ENCODE measurements around the gene DGCR2. TPM values are rescaled to one million over a fixed set of nuclear protein-coding genes. Genes with fewer than 3 reads are reported as not detected.
"Not testable (repeated sequence)": the region's sequence is repeated elsewhere in the genome, so short reads cannot be mapped to it uniquely, and the experiment has no call there.

The DGCR2 gene
- total RNA-seq, 1 experiment from 2014 or later, result 24.8 TPM

GRCh38 chr22:19061471-19062138 is 60.6 kb downstream of the DGCR2 start:
- DNase-seq (ENCODE audit: low read depth), result no peak

DNA sequence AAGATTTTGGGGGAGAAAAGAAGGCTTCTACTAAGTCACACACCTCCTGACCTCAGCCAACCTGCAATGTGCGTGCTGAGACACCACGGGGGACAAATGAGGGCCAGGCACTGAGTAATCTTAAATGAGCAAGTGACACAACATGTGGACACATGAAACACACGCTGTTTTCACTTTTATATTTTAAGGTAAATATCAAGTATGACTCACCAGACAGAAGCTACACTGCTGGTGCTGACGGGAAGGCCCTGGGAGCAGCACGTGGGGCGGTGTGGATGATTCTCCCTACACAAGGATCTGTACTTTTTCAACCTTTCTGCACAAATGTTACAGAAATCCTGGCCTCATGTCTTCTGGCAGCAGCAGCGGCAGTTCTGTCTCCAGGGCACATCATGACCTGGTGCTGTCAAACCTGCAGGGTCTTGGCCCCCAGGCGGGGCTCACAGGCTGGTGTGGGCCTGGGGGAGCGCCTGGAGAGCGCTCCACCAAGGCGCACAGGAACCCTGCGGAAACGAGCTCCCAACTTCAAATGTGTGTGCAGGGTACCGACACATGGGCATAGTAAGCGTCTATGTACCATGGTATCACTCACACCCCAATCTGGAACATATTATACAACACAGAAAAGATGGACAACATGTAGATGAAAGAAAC is 61.7 kb downstream of the DGCR2 start:
- peak; percentile 2 for DNase-seq (ENCODE audit: low read depth)

GRCh38 chr22:19059481-19060278 is 62.5 kb downstream of the DGCR2 start:
- no peak for DNase-seq (ENCODE audit: low read depth)

- DNase-seq (ENCODE audit: low read depth), result no peak
Measured at GRCh38 chr22:19058713-19059451, 63.3 kb downstream of the DGCR2 start.

DNA sequence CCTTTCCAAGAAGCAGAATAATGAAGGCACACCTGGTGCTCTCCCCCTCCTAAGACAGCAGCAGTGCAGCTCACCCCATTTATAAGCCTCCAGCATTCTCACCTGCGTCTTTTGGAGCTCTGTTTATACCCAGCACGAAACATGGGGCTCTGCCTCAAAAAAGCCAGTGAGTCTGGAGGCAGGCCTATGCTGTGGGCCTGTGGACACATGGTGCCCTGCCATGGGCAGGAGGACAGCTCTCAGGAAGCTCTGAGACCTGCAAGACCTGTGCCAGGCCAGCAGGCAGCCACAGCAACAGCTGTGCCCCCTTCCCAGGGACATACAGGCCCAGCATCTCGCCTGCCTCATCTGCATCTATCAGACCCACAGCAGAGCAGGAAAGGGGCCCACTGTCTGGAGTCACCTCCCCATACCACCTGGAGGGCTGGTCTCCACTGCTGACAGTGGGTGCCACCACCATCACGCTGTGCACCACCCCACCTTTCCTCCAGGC is 64.2 kb downstream of the DGCR2 start:
- DNase-seq (ENCODE audit: low read depth), result no peak

- DNase-seq (ENCODE audit: low read depth), result no peak
Measured at GRCh38 chr22:19057539-19057938, 64.7 kb downstream of the DGCR2 start.

- no peak for DNase-seq (ENCODE audit: low read depth)
Measured at GRCh38 chr22:19056951-19057401, 65.2 kb downstream of the DGCR2 start.

DNA sequence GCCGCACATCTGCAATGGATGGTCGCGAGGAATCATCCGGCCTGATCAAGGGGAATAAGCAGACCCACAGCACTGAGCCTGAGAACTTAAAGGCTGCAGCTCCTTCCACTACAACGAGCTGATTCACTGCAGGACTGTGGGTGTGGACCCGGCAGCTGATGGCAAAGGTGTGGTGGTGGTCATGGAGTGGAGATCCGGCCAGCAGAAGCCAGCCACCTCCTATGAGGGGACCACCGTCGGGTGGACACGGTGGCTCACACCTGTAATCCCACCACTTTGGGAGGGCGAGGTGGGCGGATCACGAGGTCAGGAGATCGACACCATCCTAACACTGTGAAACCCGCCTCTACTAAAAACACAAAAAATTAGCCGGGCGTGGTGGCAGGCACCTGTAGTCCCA is 66.4 kb downstream of the DGCR2 start:
- no peak for DNase-seq (ENCODE audit: low read depth)

DNA sequence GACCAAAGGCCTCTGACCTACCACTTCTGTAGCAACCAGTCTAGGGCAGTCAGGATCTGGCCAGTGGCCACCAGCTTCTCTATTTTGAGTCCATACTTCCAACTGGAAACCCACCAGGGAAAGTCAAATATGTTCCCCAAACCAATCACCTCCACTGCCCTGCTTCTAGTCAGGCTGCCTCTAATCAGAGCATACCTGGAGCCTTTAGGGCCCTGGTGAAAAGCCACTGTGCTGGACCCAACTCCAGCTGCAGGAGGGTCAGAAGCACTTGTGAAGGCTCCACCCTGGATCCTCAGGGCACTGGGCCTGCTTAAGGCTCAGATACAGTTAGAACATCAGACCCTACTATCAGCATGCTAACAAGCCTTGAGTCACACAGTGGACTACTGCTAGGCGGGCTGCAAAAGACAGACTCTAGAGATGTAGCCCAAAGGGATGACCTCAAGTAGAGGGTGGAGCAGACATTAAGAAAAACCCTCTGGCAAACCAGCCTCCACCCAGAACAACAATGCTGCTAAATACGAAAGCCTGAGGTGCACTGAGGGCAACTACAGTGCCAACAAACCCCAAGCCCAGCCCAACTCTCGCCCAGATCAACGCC is 69.2 kb downstream of the DGCR2 start:
- DNase-seq (ENCODE audit: low read depth), result no peak

- no peak for DNase-seq (ENCODE audit: low read depth)
Measured at GRCh38 chr22:19051381-19052072, 70.7 kb downstream of the DGCR2 start.

DNA sequence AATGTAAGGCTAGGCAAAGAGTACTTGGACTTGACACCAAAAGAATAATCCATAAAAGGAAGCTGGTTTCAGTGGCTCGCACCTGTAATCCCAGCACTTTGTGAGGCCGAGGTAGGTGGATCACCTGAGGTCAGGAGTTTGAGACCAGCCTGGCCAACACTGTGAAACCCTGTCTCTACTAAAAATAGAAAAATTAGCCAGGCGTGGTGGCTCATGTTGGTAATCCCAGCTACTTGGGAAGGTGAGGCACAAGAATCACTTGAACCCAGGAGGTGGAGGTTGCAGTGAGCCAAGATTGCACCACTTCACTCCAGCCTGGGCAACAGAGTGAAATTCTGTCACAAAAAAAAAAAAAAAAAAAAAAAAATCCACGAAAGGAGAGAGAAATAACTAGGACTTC is 71.4 kb downstream of the DGCR2 start:
- DNase-seq (ENCODE audit: low read depth), result not testable (repeated sequence)

GRCh38 chr22:19050117-19050516 is 72.1 kb downstream of the DGCR2 start:
- DNase-seq (ENCODE audit: low read depth), result no peak

GRCh38 chr22:19048531-19048930 is 73.7 kb downstream of the DGCR2 start:
- DNase-seq (ENCODE audit: low read depth), result no peak

- DNase-seq (ENCODE audit: low read depth), result no peak
Measured at GRCh38 chr22:19047993-19048392, 74.2 kb downstream of the DGCR2 start.

- DNase-seq (ENCODE audit: low read depth), result no peak
Measured at GRCh38 chr22:19046719-19047609, 75.2 kb downstream of the DGCR2 start.

DNA sequence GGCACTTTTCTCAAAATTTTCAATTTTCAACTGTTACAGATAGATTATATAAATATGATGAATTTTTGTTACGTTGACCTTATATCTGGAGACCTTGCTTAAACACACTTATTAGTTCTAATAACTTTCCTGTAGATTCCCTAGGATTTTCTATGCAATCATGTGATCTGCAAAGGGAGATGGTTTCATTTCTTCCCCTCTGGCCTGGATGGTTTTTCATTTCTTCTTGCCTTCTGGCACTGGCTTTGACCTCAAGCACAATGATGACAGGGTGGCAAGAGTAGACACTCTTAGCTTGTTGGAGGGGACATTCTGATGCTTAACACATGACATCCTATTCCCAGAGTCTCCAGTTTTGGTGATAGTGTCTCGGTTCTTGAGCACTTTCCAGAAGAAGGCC is 75.9 kb downstream of the DGCR2 start:
- DNase-seq (ENCODE audit: low read depth), result no peak

DNA sequence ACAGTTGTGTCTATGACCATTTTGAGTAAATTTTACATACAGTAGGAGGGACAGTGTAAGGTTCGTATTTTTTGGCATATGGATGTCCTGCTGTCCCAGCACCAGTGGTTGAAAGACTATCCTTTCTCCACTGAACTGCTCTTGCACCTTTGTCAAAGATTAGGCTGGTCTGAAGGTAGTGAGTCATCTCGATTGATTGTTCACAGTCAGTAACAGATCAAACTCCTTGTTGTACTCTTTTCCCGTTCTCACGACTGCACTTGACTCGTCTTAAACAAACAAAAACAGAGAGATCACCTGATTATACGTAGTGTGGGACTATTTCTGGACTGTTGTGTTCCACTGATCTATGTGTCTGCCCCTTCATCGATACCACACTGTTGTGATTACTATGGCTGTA is 77.1 kb downstream of the DGCR2 start:
- no peak for DNase-seq (ENCODE audit: low read depth)

GRCh38 chr22:19044381-19044780 is 77.8 kb downstream of the DGCR2 start:
- no peak for DNase-seq (ENCODE audit: low read depth)
